GM12878 (cell line): ENCODE measurements around the gene SEMA5A. TPM values are rescaled to one million over a fixed set of nuclear protein-coding genes. Genes with fewer than 3 reads are reported as not detected.

Source experiments
- ATAC-seq: fragments of 200-7000 bp; cut with Tn5 transposase; 3 replicates; pipeline ENCODE4 v1.9.1; 2020; ENCODE audit warnings: mild to moderate bottlenecking, moderate library complexity
- BruUV-seq: library from RNA; stranded (reverse); fragments of 400-500 nt; replicated peaks from 2 replicates; lab custom pipeline; 2021; lab: Mats Ljungman, UMichigan
- CTCF ChIA-PET: fragments of 300-600 bp; sonication (Branson Sonifier 250); formaldehyde crosslinking; extraction: SDS; loops from one replicate; lab custom pipeline; 2021; ENCODE audit warnings: inconsistent platforms; lab: Yijun Ruan, JAX
- POLR2A ChIA-PET: fragments of 350-600 bp; formaldehyde crosslinking; extraction: SDS; loops from one replicate; lab custom pipeline; 2021; ENCODE audit warnings: inconsistent platforms; lab: Charles Lee
- RAD21 ChIA-PET: fragments of 300-600 bp; sonication (Branson Sonifier 250); formaldehyde crosslinking; loops from one replicate; lab custom pipeline; 2023; ENCODE audit warnings: antibody characterized with exemption; ENCODE audit not compliant: unreplicated experiment; lab: Charles Lee
- SMC1A ChIA-PET: fragments of 300-600 bp; sonication (Branson Sonifier 250); formaldehyde crosslinking; loops from one replicate; lab custom pipeline; 2023; ENCODE audit not compliant: unreplicated experiment, uncharacterized antibody; lab: Charles Lee
- DNase-seq: peaks from one replicate; pipeline ENCODE4 v3.0.0-alpha.2; 2011; ENCODE audit warnings: low read depth, low spot score
- FAIRE-seq: peaks from 3 replicates; lab custom pipeline; 2011; peaks lifted over from hg19 to GRCh38; lab: Jason Lieb, UNC
- H2AFZ ChIP-seq: 2 replicates; pipeline ENCODE4 v1.6.0; 2011; ENCODE audit warnings: low read depth, low read length, control low read depth; ENCODE audit not compliant: control insufficient read depth
- H3K27ac ChIP-seq: 2 replicates; pipeline ENCODE4 v1.5.1; 2011; ENCODE audit warnings: control low read depth; ENCODE audit not compliant: control insufficient read depth, insufficient read depth
- H3K27me3 ChIP-seq, 2 experiments: replicated peaks in 1 of 2; 2 replicates each; pipeline versions ENCODE4 v1.6.0 to v1.6.1; 2011; ENCODE audit warnings: low read length in 1 of 2; ENCODE audit not compliant: control insufficient read depth in 2 of 2, insufficient read depth in 2 of 2
- H3K36me3 ChIP-seq, 2 experiments: 2 replicates each; pipeline ENCODE4 v1.5.1; 2011; ENCODE audit warnings: low read length in 1 of 2; ENCODE audit not compliant: control insufficient read depth in 2 of 2, insufficient read depth in 2 of 2
- H3K4me1 ChIP-seq: 2 replicates; pipeline ENCODE4 v1.6.1; 2011; ENCODE audit warnings: mild to moderate bottlenecking, low read length, moderate library complexity, mixed read lengths; ENCODE audit not compliant: control insufficient read depth, insufficient read depth
- H3K4me2 ChIP-seq: 2 replicates; pipeline ENCODE4 v1.6.0; 2011; ENCODE audit warnings: control low read depth; ENCODE audit not compliant: control insufficient read depth, insufficient read depth
- H3K4me3 ChIP-seq: fragments of 200-600 bp; sonication (generic); 2 replicates; pipeline ENCODE4 v1.5.1; 2016
- H3K79me2 ChIP-seq: 2 replicates; pipeline ENCODE4 v1.6.0; 2011; ENCODE audit warnings: low read length; ENCODE audit not compliant: control insufficient read depth, insufficient read depth
- H3K9ac ChIP-seq: 2 replicates; pipeline ENCODE4 v1.8.0; 2011; ENCODE audit warnings: low read length, control low read depth, mixed read lengths; ENCODE audit not compliant: control insufficient read depth, insufficient read depth
- H3K9me3 ChIP-seq: replicated peaks from 3 replicates; pipeline ENCODE4 v1.5.1; 2011; ENCODE audit warnings: mild to moderate bottlenecking, low read length; ENCODE audit not compliant: control insufficient read depth, insufficient read depth
- H4K20me1 ChIP-seq: 2 replicates; pipeline ENCODE4 v1.6.0; 2011; ENCODE audit not compliant: control insufficient read depth, insufficient read depth
- ASH2L ChIP-seq: fragments of 300-600, 200-600 bp; sonication (generic); IDR thresholded peaks from 2 replicates; pipeline ENCODE4 v1.6.1; 2017; ENCODE audit warnings: low read depth, mild to moderate bottlenecking, borderline replicate concordance
- FOXM1 ChIP-seq: IDR thresholded peaks from 2 replicates; pipeline ENCODE4 v1.6.1; 2012; ENCODE audit warnings: low read depth, mild to moderate bottlenecking, inconsistent platforms, low read length, moderate library complexity
- HDGF ChIP-seq: fragments of 450-650 bp; IDR thresholded peaks from 2 replicates; pipeline ENCODE4 v1.6.1; 2016; ENCODE audit warnings: antibody characterized with exemption
- IRF4 ChIP-seq: IDR thresholded peaks from 2 replicates; pipeline ENCODE4 v1.6.1; 2011; ENCODE audit warnings: low read depth, low read length
- MEF2A ChIP-seq: IDR thresholded peaks from 2 replicates; pipeline ENCODE4 v1.6.1; 2011; ENCODE audit warnings: low read depth, mild to moderate bottlenecking, low read length, moderate library complexity; ENCODE audit not compliant: insufficient read depth
- MXI1 ChIP-seq: fragments of 150-350 bp; IDR thresholded peaks from 2 replicates; pipeline ENCODE4 v1.6.1; 2011; ENCODE audit warnings: low read depth, mild to moderate bottlenecking, inconsistent platforms, low read length, improper control_type of control experiment
- MYB ChIP-seq: fragments of 150-350 bp; IDR thresholded peaks from 2 replicates; pipeline ENCODE4 v1.6.1; 2014; ENCODE audit warnings: mild to moderate bottlenecking, low read depth, low read length, borderline replicate concordance
- NBN ChIP-seq: fragments of 450-650 bp; IDR thresholded peaks from 2 replicates; pipeline ENCODE4 v1.6.1; 2016
- NFYB ChIP-seq: IDR thresholded peaks from 2 replicates; pipeline ENCODE4 v1.6.1; 2011; ENCODE audit warnings: low read depth, mild to moderate bottlenecking, low read length, improper control_type of control experiment, moderate library complexity; ENCODE audit not compliant: insufficient read depth
- RELA ChIP-seq: fragments of 450-650 bp; IDR thresholded peaks from 2 replicates; pipeline ENCODE4 v1.8.0; 2014; ENCODE audit warnings: borderline replicate concordance; ENCODE audit not compliant: partially characterized antibody
- SIN3A ChIP-seq: IDR thresholded peaks from 2 replicates; pipeline ENCODE4 v1.6.1; 2012; ENCODE audit warnings: low read depth, low read length, improper control_type of control experiment
- SMAD5 ChIP-seq: IDR thresholded peaks from 2 replicates; pipeline ENCODE4 v1.6.1; 2016; ENCODE audit warnings: antibody characterized with exemption, low read depth
- SMC3 ChIP-seq: IDR thresholded peaks from 2 replicates; pipeline ENCODE4 v1.6.1; 2011; ENCODE audit warnings: low read length, improper control_type of control experiment, borderline replicate concordance
- SP1 ChIP-seq: IDR thresholded peaks from one replicate; pipeline ENCODE4 v1.6.1; 2011; ENCODE audit warnings: low read depth, low read length
- SPI1 ChIP-seq: IDR thresholded peaks from 2 replicates; pipeline ENCODE4 v1.6.1; 2011; ENCODE audit warnings: low read depth, mild to moderate bottlenecking, low read length, moderate library complexity, borderline replicate concordance; ENCODE audit not compliant: insufficient read depth
- SREBF2 ChIP-seq: IDR thresholded peaks from 2 replicates; pipeline ENCODE4 v1.6.1; 2012; ENCODE audit warnings: mild to moderate bottlenecking, low read length
- SUPT20H ChIP-seq: IDR thresholded peaks from 2 replicates; pipeline ENCODE4 v1.6.1; 2011; ENCODE audit warnings: low read depth, mild to moderate bottlenecking, low read length, moderate library complexity, borderline replicate concordance; ENCODE audit not compliant: control insufficient read depth
- TAF1 ChIP-seq: IDR thresholded peaks from 2 replicates; pipeline ENCODE4 v1.6.1; 2011; ENCODE audit warnings: mild to moderate bottlenecking, low read depth, low read length, borderline replicate concordance
- WRNIP1 ChIP-seq: IDR thresholded peaks from 2 replicates; pipeline ENCODE4 v1.6.1; 2011; ENCODE audit warnings: low read depth, low read length, improper control_type of control experiment, borderline replicate concordance
- ZNF217 ChIP-seq: fragments of 450-650 bp; IDR thresholded peaks from 2 replicates; pipeline ENCODE4 v1.6.1; 2017; ENCODE audit warnings: antibody characterized with exemption, mild to moderate bottlenecking
- WGBS: methylation state at CpG from one replicate; pipeline ENCODE4 v1.1.6; 2016; ENCODE audit warnings: low lambda C conversion rate; ENCODE audit not compliant: insufficient replicate concordance, insufficient coverage; ENCODE audit errors: missing lambda C conversion rate; 5-methylcytosine and 5-hydroxymethylcytosine counted together
- in situ Hi-C: fragments of 300-500 bp; cut with MboI; formaldehyde crosslinking; loops from 9 replicates; pipeline ENCODE4 v1.14.3; 2018; ENCODE audit warnings: mixed read lengths
- intact Hi-C: fragments of 100-400 bp; cut with micrococcal nuclease; formaldehyde crosslinking; loops from one replicate; pipeline ENCODE4 v1.14.2; 2022; ENCODE audit not compliant: unreplicated experiment
- polyA plus RNA-seq, 11 experiments: library from polyadenylated mRNA; depleted of rRNA in 4 of 11; unstranded in 6 of 11; stranded (reverse) in 5 of 11; fragments of >200 nt; fragmentation: Nextera tagmentation in 4 of 11; fragmentation: Illumina TruSeq in 1 of 11; extraction: Ambion mirVana in 4 of 11; extraction: Trizol in 1 of 11; gene quantifications; 1 replicate in 1 of 11; 2 replicates in 10 of 11; pipeline versions ENCODE4 v1.2.1 to v1.2.3, GENCODE V29; 2011 to 2016; ENCODE audit warnings: inconsistent platforms in 2 of 11, missing spikeins in 2 of 11, low read depth in 1 of 11
- total RNA-seq, 4 experiments: library from RNA; depleted of rRNA in 3 of 4; stranded (reverse); fragments of >200 nt in 3 of 4; fragmentation: Illumina TruSeq in 1 of 4; extraction: Trizol in 1 of 4; gene quantifications; 2 replicates each; pipeline versions ENCODE4 v1.2.1 to v1.2.3, GENCODE V29; 2013 to 2021
- TF ChIP-seq, protein P1 (sequence below): fragments of 450-650 bp; IDR thresholded peaks from 2 replicates; pipeline ENCODE4 v1.6.1; 2017; ENCODE audit warnings: antibody characterized with exemption, mild to moderate bottlenecking, moderate library complexity
- TF ChIP-seq, protein P2 (sequence below): fragments of 450-650 bp; IDR thresholded peaks from 2 replicates; pipeline ENCODE4 v1.6.1; 2017; ENCODE audit warnings: mild to moderate bottlenecking, low read depth, inconsistent platforms; ENCODE audit not compliant: poor library complexity, severe bottlenecking

SEMA5A gene
- total and polyA plus RNA-seq, 10 of the 15 experiments (the other 5 are each of a cell fraction or from before 2014, with no cell fraction given) = 0.03 to 2.4 (median 0.09) TPM; not detected in 1

GRCh38 chr5:9470410-9470809, 75.5 kb downstream of the SEMA5A start (continued):
- TF ChIP-seq SP1 = no peak
- TF ChIP-seq SIN3A = no peak
- no peak for TF ChIP-seq SPI1
- no peak for TF ChIP-seq MXI1
- no peak for TF ChIP-seq MYB
- TF ChIP-seq MEF2A = no peak
- TF ChIP-seq NBN = no peak
- no peak for TF ChIP-seq FOXM1

GRCh38 chr5:9468060-9468388, 77.9 kb downstream of the SEMA5A start:
- no peak overlapping the region for H3K4me2 ChIP-seq

More at GRCh38 chr5:9468060-9468388, 77.9 kb downstream of the SEMA5A start:
- 44% methylated on average over 4 of the region's 4 CpGs for WGBS
- intact Hi-C loops (no loop called here), in situ Hi-C loops (no loop called here)
- Histone ChIP-seq H3K4me3 (no peak overlapping the region), H3K9ac (no peak overlapping the region), H3K36me3 (no peaks in the 10 kb centered on the region), H3K79me2 (no peaks in the 10 kb centered on the region), H4K20me1 (no peaks in the 10 kb centered on the region), H3K9me3 (no peaks in the 10 kb centered on the region), H2AFZ (no peak overlapping the region)
- RAD21 ChIA-PET = no interaction called here
- FAIRE-seq (no peak), ATAC-seq (no peak)
- no TSS peak for BruUV-seq
- POLR2A ChIA-PET = no interaction called here
- SMC1A ChIA-PET = no interaction called here
- CTCF ChIA-PET = no interaction called here
- TF ChIP-seq, protein P1, sequence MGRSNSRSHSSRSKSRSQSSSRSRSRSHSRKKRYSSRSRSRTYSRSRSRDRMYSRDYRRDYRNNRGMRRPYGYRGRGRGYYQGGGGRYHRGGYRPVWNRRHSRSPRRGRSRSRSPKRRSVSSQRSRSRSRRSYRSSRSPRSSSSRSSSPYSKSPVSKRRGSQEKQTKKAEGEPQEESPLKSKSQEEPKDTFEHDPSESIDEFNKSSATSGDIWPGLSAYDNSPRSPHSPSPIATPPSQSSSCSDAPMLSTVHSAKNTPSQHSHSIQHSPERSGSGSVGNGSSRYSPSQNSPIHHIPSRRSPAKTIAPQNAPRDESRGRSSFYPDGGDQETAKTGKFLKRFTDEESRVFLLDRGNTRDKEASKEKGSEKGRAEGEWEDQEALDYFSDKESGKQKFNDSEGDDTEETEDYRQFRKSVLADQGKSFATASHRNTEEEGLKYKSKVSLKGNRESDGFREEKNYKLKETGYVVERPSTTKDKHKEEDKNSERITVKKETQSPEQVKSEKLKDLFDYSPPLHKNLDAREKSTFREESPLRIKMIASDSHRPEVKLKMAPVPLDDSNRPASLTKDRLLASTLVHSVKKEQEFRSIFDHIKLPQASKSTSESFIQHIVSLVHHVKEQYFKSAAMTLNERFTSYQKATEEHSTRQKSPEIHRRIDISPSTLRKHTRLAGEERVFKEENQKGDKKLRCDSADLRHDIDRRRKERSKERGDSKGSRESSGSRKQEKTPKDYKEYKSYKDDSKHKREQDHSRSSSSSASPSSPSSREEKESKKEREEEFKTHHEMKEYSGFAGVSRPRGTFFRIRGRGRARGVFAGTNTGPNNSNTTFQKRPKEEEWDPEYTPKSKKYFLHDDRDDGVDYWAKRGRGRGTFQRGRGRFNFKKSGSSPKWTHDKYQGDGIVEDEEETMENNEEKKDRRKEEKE = no peak
- TF ChIP-seq NFYB (no peak), TAF1 (no peak), SMC3 (no peak), WRNIP1 (no peak), SREBF2 (no peak), IRF4 (no peak), ASH2L (no peak), RELA (no peak), SUPT20H (no peak), HDGF (no peak), SMAD5 (no peak), ZNF217 (no peak)
- TF ChIP-seq, protein P2, sequence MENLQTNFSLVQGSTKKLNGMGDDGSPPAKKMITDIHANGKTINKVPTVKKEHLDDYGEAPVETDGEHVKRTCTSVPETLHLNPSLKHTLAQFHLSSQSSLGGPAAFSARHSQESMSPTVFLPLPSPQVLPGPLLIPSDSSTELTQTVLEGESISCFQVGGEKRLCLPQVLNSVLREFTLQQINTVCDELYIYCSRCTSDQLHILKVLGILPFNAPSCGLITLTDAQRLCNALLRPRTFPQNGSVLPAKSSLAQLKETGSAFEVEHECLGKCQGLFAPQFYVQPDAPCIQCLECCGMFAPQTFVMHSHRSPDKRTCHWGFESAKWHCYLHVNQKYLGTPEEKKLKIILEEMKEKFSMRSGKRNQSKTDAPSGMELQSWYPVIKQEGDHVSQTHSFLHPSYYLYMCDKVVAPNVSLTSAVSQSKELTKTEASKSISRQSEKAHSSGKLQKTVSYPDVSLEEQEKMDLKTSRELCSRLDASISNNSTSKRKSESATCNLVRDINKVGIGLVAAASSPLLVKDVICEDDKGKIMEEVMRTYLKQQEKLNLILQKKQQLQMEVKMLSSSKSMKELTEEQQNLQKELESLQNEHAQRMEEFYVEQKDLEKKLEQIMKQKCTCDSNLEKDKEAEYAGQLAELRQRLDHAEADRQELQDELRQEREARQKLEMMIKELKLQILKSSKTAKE = no peak
- TF ChIP-seq, all 136 proteins: peak for 0
- Histone ChIP-seq H3K4me1 (no peaks in the 10 kb centered on the region), H3K27ac (no peak overlapping the region), H3K27me3 (no peaks in the 10 kb centered on the region)
- DNase-seq = no peak
